D341Med (cell line): ENCODE measurements around the gene ZFAND3.
"Not testable (repeated sequence)": the region's sequence is repeated elsewhere in the genome, so short reads cannot be mapped to it uniquely, and the experiment has no call there.

Source experiments
- DNase-seq: peaks from one replicate; pipeline ENCODE4 v3.0.0; 2012; ENCODE audit warnings: low spot score

Gene ZFAND3

GRCh38 chr6:38091613-38092012, 272.1 kb downstream of the ZFAND3 start:
- DNase-seq = no peak

DNA sequence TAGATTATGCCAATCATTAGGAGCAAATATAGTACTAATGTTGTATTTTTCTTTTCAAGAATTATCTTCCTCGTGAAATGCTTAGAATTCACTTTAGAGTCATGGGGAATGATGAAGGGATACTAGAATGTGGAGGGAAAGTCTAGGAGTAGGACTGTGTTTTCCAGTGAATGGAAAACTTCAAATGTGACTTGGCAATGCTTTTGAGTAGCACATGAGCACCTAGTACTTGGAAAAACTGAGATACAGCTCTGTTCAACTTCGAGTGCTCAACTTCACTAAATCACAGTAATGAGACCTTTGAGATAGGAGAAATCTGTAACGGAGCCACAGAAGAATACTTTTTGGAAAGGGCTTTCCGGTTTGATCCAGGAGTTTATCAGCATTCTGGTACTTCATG, 272.9 kb downstream of the ZFAND3 start:
- DNase-seq = no peak

DNA sequence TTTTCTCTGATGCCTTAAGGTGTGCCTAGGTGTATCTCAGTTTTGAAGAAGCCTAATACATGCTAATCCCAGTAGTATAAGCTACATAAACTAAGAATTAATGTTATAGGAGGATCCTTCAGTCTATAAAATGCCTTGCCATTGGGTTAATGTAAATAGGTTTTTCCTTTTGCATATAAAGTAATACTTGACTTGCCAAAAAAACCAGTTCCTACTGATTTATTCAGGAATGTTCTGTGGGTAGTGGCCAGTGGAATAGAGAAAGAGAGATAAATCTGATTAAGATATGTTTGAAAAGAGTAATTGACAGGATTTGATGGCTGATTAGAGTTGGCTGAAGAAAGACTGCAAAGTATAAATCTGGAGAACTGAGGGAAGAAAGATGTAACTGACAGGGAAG, 273.4 kb downstream of the ZFAND3 start:
- DNase-seq = no peak

DNA sequence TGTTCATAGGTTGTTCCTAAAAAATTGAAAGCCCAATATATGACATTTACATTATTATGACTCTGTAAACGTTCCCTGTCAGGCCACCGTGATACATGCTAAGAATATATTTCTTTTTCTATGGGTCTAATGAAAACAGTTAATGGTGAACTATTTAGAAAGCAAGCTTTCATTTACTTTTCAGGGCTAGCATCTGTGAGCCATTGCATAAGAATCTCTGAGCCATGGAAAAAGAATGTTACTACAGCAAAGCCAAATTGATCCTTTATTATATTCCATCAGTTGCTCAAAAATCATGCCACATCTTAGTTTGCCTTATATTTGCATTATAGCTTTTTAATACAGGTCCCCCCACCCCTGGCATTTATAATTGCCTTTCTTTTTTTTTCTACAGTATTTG, 275.5 kb downstream of the ZFAND3 start:
- no peak for DNase-seq

DNA sequence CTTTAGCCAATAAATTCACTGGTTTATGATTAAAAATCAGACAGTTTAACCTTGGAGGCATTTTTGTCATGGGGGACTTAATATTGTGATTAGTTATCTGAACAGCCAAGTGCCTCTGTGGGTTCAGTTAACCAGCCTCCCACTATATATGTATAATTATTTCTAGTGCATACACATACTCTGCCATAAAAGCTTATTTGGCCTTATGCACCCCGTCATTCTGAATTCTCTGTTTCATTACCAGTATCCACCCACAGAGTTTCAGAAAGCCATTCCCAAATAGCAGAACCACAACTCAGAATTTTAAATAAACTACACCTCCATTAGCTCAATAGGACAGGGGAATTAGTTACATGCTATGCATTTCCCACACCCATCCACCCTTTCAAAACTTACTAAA, 279.7 kb downstream of the ZFAND3 start:
- no peak for DNase-seq

- no peak for DNase-seq
Observed at GRCh38 chr6:38100380-38100779, 280.9 kb downstream of the ZFAND3 start.

DNA sequence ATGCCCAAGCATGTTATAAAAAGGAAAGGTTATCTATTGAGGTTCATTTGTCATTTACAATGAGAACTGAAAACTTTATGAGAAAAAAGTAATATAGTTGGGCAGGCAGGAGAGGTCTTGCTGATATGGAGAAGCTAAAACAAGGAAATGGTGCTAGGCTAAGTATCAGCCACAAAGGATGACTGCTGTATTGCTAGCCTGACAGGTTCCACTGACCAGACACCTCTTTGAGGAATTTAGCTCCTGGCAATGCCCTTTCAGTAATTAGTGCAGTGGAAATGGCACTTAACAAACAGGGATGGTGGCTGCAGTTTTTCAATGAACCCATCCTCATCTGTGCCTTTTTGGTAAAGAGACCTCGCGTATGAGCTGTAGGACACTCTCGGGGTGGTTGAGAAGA, 284.4 kb downstream of the ZFAND3 start:
- DNase-seq = no peak

- DNase-seq = no peak
Observed at GRCh38 chr6:38105066-38105465, 285.5 kb downstream of the ZFAND3 start.

GRCh38 chr6:38107073-38107472, 287.5 kb downstream of the ZFAND3 start:
- DNase-seq = no peak

- DNase-seq = peak; percentile 43
Observed at GRCh38 chr6:38110481-38110971, 291.0 kb downstream of the ZFAND3 start.

- DNase-seq = no peak
Observed at GRCh38 chr6:38112181-38112580, 292.7 kb downstream of the ZFAND3 start.

GRCh38 chr6:38113825-38114576, 294.5 kb downstream of the ZFAND3 start:
- DNase-seq = no peak

DNA sequence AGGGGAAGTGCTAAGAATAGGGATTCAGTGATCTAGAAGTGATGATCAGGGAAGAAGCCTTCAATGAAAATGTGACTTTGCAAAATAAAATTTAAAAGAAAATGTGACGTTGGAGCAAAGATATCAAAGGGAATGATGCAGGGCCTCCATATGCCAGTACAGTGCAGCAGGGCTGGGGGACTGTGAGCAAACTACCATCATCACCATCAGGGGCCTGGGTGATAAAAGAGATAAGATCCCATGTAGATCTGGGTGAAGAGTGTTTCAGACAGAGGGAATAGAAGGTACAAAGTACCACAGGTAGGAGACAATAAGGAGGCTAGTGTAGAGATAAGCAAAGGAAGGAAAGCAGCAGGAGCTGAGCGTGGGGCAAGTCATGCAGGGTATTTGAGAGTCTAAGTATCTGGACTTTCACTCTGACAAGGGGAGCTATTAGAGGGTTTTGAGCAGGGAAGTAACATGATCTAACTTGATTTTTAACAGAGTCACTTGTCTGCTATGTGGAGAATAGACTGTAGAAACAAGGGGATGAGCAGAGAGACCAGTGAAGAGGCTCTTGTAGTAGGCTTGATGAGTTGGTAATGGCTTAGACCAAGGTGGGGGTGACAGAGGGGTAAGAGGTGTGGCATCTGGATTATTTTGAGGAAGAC, 295.6 kb downstream of the ZFAND3 start:
- no peak for DNase-seq

DNA sequence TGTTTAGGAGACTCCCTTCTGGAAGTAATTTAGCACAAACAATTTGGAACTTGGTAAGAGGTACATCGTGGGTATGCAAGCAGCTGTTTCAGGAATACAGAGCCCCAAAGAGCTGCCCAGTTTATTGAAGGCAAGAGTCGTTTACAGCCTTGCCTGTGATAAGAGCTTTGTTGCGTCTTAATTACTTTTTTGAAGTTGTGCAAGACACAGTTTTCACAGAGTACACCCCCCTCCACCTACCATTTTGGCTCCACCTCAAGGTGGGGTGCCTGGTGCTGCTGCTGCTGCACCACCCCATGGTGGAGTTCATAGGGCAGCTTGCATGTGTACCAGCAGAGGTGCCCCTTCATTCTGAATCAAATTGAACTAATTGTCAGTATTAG, 296.1 kb downstream of the ZFAND3 start:
- no peak for DNase-seq

DNA sequence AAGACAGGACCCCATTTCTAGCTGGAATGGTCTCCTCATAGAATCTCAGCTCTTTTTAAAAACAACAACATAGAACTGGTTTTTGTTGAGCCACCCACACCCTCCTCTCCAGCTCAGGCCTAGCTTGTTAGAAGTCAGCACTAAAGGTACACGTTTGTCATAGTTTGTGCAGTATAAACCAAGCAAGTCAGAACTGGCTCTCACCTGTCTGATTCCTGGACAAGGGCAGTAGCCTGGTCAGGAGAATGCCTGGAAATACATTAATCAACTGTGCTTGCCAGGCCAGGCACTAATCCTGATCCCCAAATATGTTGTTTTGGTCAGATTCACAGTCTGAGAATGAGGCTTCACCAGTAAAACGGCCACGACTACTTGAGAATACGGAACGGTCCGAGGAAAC, 296.7 kb downstream of the ZFAND3 start:
- no peak for DNase-seq

GRCh38 chr6:38117281-38117680, 297.8 kb downstream of the ZFAND3 start:
- DNase-seq = no peak

- DNase-seq = no peak
Observed at GRCh38 chr6:38118791-38119365, 299.4 kb downstream of the ZFAND3 start.

GRCh38 chr6:38119516-38119915, 300.0 kb downstream of the ZFAND3 start:
- no peak for DNase-seq

GRCh38 chr6:38124224-38124926, 304.8 kb downstream of the ZFAND3 start:
- not testable (repeated sequence) for DNase-seq

- no peak for DNase-seq
Observed at GRCh38 chr6:38127284-38127683, 307.8 kb downstream of the ZFAND3 start.

DNA sequence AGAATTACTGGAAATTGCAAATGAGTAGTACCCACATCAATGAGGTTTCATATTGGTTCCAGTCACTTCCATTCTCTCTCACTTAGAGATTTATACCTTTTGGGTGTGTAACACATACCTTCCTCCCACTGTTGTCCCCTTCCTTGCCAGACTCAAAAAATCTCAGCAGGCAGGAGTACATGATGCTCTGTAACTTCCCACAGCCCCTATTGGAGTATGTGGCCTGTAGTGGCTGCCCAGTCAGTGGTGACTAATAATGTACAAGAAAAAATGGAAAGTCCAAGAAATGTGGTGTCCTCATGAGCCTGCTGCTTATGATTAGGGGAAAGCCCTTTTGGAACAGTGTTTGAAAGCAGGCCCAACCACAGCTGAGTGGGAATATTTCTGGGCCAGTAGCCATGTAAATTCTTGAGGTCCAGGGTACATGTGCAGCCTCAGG, 312.0 kb downstream of the ZFAND3 start:
- DNase-seq = no peak

GRCh38 chr6:38133932-38134703, 314.6 kb downstream of the ZFAND3 start:
- DNase-seq = no peak
